Lung (tissue), 12 donors: Measurements from ENCODE around the gene HPS1. TPM values are rescaled to one million over a fixed set of nuclear protein-coding genes. Genes with fewer than 3 reads are reported as not detected.
A peak's percentile ranks its signal among the peaks of the same experiment; 100 is the strongest.

Experiments used
- ATAC-seq: fragments of 200-7000 bp; cut with Tn5 transposase; one replicate; pipeline ENCODE4 v1.9.1; 2020; ENCODE audit warnings: moderate number of reproducible peaks; ENCODE audit not compliant: insufficient read depth, low FRiP score
- DNase-seq, 3 donors: peaks; one replicate each; pipeline ENCODE4 v3.0.0-alpha.2; 2013 to 2017
- H3K27ac ChIP-seq, 2 donors: one replicate each; pipeline ENCODE4 v1.5.1; 2013; ENCODE audit warnings: mild to moderate bottlenecking in 2 of 2, moderate library complexity in 2 of 2, control low read depth in 1 of 2, inconsistent platforms in 1 of 2, low read depth in 1 of 2, low read length in 1 of 2
- H3K27me3 ChIP-seq, 3 donors: one replicate each; pipeline ENCODE4 v1.5.1; 2013; ENCODE audit warnings: low read length in 2 of 3; ENCODE audit not compliant: control insufficient read depth in 3 of 3, insufficient read depth in 3 of 3
- H3K36me3 ChIP-seq, 4 donors: one replicate each; pipeline ENCODE4 v1.5.1; 2013; ENCODE audit warnings: low read length in 4 of 4, mild to moderate bottlenecking in 1 of 4, moderate library complexity in 1 of 4; ENCODE audit not compliant: control insufficient read depth in 4 of 4, insufficient read depth in 4 of 4
- H3K4me1 ChIP-seq, 5 donors: one replicate each; pipeline ENCODE4 v1.5.1; 2013; ENCODE audit warnings: low read length in 5 of 5, mild to moderate bottlenecking in 2 of 5, moderate library complexity in 1 of 5; ENCODE audit not compliant: control insufficient read depth in 5 of 5, insufficient read depth in 5 of 5
- H3K4me3 ChIP-seq: one replicate; pipeline ENCODE4 v1.5.1; 2013; ENCODE audit warnings: mild to moderate bottlenecking, control low read depth, moderate library complexity
- H3K9ac ChIP-seq, 2 donors: one replicate each; pipeline ENCODE4 v1.5.1; 2013; ENCODE audit warnings: low read length in 2 of 2, control low read depth in 1 of 2; ENCODE audit not compliant: insufficient read depth in 1 of 2
- H3K9me3 ChIP-seq, 4 donors: one replicate each; pipeline ENCODE4 v1.5.1; 2013; ENCODE audit warnings: low read length in 3 of 4, mild to moderate bottlenecking in 1 of 4, moderate library complexity in 1 of 4; ENCODE audit not compliant: control insufficient read depth in 4 of 4, insufficient read depth in 3 of 4
- CTCF ChIP-seq: IDR thresholded peaks from 2 replicates; pipeline ENCODE4 v1.5.1; 2012; ENCODE audit warnings: mild to moderate bottlenecking; ENCODE audit errors: control extremely low read depth, extremely low read depth
- WGBS, 2 donors: extraction: QIAGEN DNeasy Blood & Tissue Kit; methylation state at CpG; one replicate each; pipeline ENCODE4 v1.1.7; 2013; 5-methylcytosine and 5-hydroxymethylcytosine counted together
- polyA plus RNA-seq, 2 donors: library from polyadenylated mRNA; stranded (reverse); fragments of 200-250 nt; gene quantifications; one replicate each; pipeline ENCODE4 v1.2.1, GENCODE V29; 2013
- total RNA-seq, 2 donors: library from RNA; depleted of rRNA in 1 of 2; stranded (reverse); fragments of >200 nt in 1 of 2; gene quantifications; one replicate each; pipeline ENCODE4 v1.2.1, GENCODE V29; 2014 to 2021
- donor health status: control.
- donor health status: control.
- donor health status: Bipolar disorder and iron deficiency.
- donor health status: healthy.
- donor health status: DM: yes; HTN: yes; CAD: no.

Gene HPS1
- total and polyA plus RNA-seq, 4 donors: 32.3 to 89.5 (median 58.4) TPM

GRCh38 chr10:98411768-98412167, 35.0 kb downstream of the HPS1 start:
- no peaks in the 10 kb centered on the region for H3K9me3 ChIP-seq
- H3K27ac ChIP-seq: peak overlapping the region in 1 of 2 donors; percentile 11
- H3K36me3 ChIP-seq: peaks cover 0 to 10% (median 7%) of the 10 kb centered on the region in 4 donors
- TF ChIP-seq CTCF: no peak
- H3K4me3 ChIP-seq: no peak overlapping the region
- peaks cover 4 to 47% (median 18%) of the 10 kb centered on the region in 5 donors for H3K4me1 ChIP-seq
- 78 to 89% methylated on average over 1 of the region's 1 CpG for WGBS, 2 donors
- H3K9ac ChIP-seq: no peak overlapping the region
- DNase-seq (peak; percentile 27 to 73 (median 60)), ATAC-seq (no peak)
- H3K27me3 ChIP-seq: no peaks in the 10 kb centered on the region

- H3K4me3 ChIP-seq: no peak overlapping the region
- no peaks in the 10 kb centered on the region for H3K9me3 ChIP-seq
- H3K9ac ChIP-seq: no peak overlapping the region
- H3K36me3 ChIP-seq: peaks cover 0 to 10% (median 5%) of the 10 kb centered on the region in 4 donors
- H3K27me3 ChIP-seq: no peaks in the 10 kb centered on the region
- peaks cover 4 to 47% (median 18%) of the 10 kb centered on the region in 5 donors for H3K4me1 ChIP-seq
- H3K27ac ChIP-seq: peak overlapping the region in 1 of 2 donors; percentile 12
- 90 to 96% methylated on average over 11 of the region's 11 CpGs for WGBS, 2 donors
- TF ChIP-seq CTCF: no peak
- ATAC-seq (no peak), DNase-seq (no peak)
These were observed 35.6 kb downstream of the HPS1 start for GRCh38 chr10:98411166-98411565.

- no peak for ATAC-seq
- Histone ChIP-seq H3K4me1 (peaks cover 4 to 46% (median 18%) of the 10 kb centered on the region in 5 donors), H3K27me3 (no peaks in the 10 kb centered on the region), H3K9ac (no peak overlapping the region), H3K27ac (no peak overlapping the region), H3K36me3 (peaks cover 0 to 10% (median 4%) of the 10 kb centered on the region in 4 donors), H3K9me3 (no peaks in the 10 kb centered on the region), H3K4me3 (no peak overlapping the region)
- no peak for DNase-seq
- 76 to 91% methylated on average over 10 of the region's 10 CpGs for WGBS, 2 donors
- TF ChIP-seq CTCF: no peak
These were observed 36.0 kb downstream of the HPS1 start for GRCh38 chr10:98410759-98411158.
